ENCODE data around the gene EGFLAM. TPM values are rescaled to one million over a fixed set of nuclear protein-coding genes. Genes with fewer than 3 reads are reported as not detected.

Gene EGFLAM
- total and polyA plus RNA-seq, 10 of the 15 experiments (the other 5 are each of a cell fraction or from before 2014, with no cell fraction given): 0.37 TPM; not detected in 9

GRCh38 chr5:38373743-38374142 lies 115.4 kb downstream of the EGFLAM start:
- Histone ChIP-seq H3K36me3 (ENCODE audit: control insufficient read depth in 2 of 2, insufficient read depth in 2 of 2, low read length in 1 of 2) (no peaks in the 10 kb centered on the region), H3K79me2 (ENCODE audit: control insufficient read depth, insufficient read depth, low read length) (no peaks in the 10 kb centered on the region), H3K27ac (ENCODE audit: control insufficient read depth, insufficient read depth) (no peak overlapping the region), H3K4me3 (no peak overlapping the region), H3K9ac (ENCODE audit: control insufficient read depth, insufficient read depth, low read length) (no peak overlapping the region), H4K20me1 (ENCODE audit: control insufficient read depth, insufficient read depth) (no peaks in the 10 kb centered on the region), H3K9me3 (replicated peaks; ENCODE audit: control insufficient read depth, insufficient read depth, low read length) (no peaks in the 10 kb centered on the region), H3K4me2 (ENCODE audit: control insufficient read depth, insufficient read depth) (no peak overlapping the region), H3K27me3 (replicated peaks in 1 of 2; ENCODE audit: control insufficient read depth in 2 of 2, insufficient read depth in 2 of 2, low read length in 1 of 2) (peaks cover 0 to 4% of the 10 kb centered on the region in 2 experiments; a peak in 1 of 4 replicates), H3K4me1 (ENCODE audit: control insufficient read depth, insufficient read depth, low read length) (no peaks in the 10 kb centered on the region), H2AFZ (ENCODE audit: control insufficient read depth, low read depth, low read length) (no peak overlapping the region)
- intact Hi-C loops (cut with micrococcal nuclease; ENCODE audit: unreplicated experiment): no loop called here
- ChIA-PET SMC1A (ENCODE audit: uncharacterized antibody, unreplicated experiment) (no interaction called here), RAD21 (ENCODE audit: unreplicated experiment) (no interaction called here), POLR2A (no interaction called here), CTCF (no interaction called here)
- FAIRE-seq: no peak
- no peak for ATAC-seq
- DNase-seq (ENCODE audit: low read depth, low spot score): no peak
- in situ Hi-C loops (cut with MboI): no loop called here
- no peak for TF ChIP-seq TARDBP (IDR thresholded peaks at IDR 0.05; ENCODE audit: borderline replicate concordance)
- TF ChIP-seq TCF3 (IDR thresholded peaks at IDR 0.05; ENCODE audit: borderline replicate concordance, insufficient read depth, low read depth, low read length): no peak
- no peak for TF ChIP-seq IRF5 (IDR thresholded peaks at IDR 0.05; ENCODE audit: borderline replicate concordance)
- no peak for TF ChIP-seq NFYA (IDR thresholded peaks at IDR 0.05; ENCODE audit: borderline replicate concordance, low read depth, low read length)
- TF ChIP-seq ETV6 (conservative IDR thresholded peaks at IDR 0.05 in 1 of 2, IDR thresholded peaks at IDR 0.05 in 1 of 2; ENCODE audit: borderline replicate concordance in 1 of 2, low read depth in 1 of 2): no peak
- no peak for TF ChIP-seq RELB (IDR thresholded peaks at IDR 0.05; ENCODE audit: low read depth)
- TF ChIP-seq HCFC1 (IDR thresholded peaks at IDR 0.05; ENCODE audit: low read length): no peak
- TF ChIP-seq CEBPZ (IDR thresholded peaks at IDR 0.05; ENCODE audit: low read depth, low read length): no peak
- TF ChIP-seq TBL1XR1 (IDR thresholded peaks at IDR 0.05; ENCODE audit: low read depth, low read length): no peak
- no peak for TF ChIP-seq RAD51 (IDR thresholded peaks at IDR 0.05)
- TF ChIP-seq PAX8 (IDR thresholded peaks at IDR 0.05): no peak
- TF ChIP-seq MEF2B (IDR thresholded peaks at IDR 0.05; ENCODE audit: partially characterized antibody, poor library complexity, severe bottlenecking): no peak
- no TSS peak for BruUV-seq (replicated peaks)
- 62% methylated on average over 3 of the region's 3 CpGs for WGBS (ENCODE audit: insufficient coverage, insufficient replicate concordance, low lambda C conversion rate, missing lambda C conversion rate)

Measured in GM12878 (cell line).